ENCODE measurements around the gene ETFA.

DNA sequence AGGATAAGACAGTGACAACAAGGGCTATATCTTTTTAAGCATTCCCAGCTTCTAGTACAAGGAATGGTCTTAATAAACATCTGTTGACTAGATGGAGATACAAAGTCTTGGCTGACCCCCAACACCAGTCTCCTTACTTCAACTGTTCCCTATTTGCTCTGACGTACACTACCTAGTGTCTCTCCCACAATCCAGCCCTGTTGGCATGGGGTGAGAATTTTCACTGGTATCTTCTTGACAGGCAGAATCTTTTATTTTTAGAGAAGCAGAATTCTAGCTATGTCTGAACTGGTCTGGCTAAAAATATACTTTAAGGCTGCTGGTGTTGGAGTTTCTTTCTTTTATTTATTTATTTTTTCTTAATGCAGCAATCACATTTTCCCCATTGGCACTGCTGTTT lies 82.0 kb downstream of the ETFA start:
- TF ChIP-seq CTCF (conservative IDR thresholded peaks at IDR 0.05; ENCODE audit: low read length) (no peak), EZH2phosphoT487 (IDR thresholded peaks at IDR 0.05; ENCODE audit: borderline replicate concordance, low read depth, low read length) (no peak)

Data from OCI-LY7 (cell line).